Tongue (tissue), 2 donors: ENCODE measurements around the gene NEURL1. TPM values are rescaled to one million over a fixed set of nuclear protein-coding genes. Genes with fewer than 3 reads are reported as not detected.
A peak's percentile ranks its signal among the peaks of the same experiment; 100 is the strongest.
"Not testable (repeated sequence)": the region's sequence is repeated elsewhere in the genome, so short reads cannot be mapped to it uniquely, and the experiment has no call there.

Experiments used
- DNase-seq: peaks from one replicate; pipeline ENCODE4 v3.0.0-alpha.2; 2015
- total RNA-seq: library from RNA; depleted of rRNA; stranded (reverse); fragments of >200 nt; gene quantifications from one replicate; pipeline ENCODE4 v1.2.3, GENCODE V29; 2014

The NEURL1 gene
- total RNA-seq, 1 donor from 2014 or later = 46.2 TPM

DNA sequence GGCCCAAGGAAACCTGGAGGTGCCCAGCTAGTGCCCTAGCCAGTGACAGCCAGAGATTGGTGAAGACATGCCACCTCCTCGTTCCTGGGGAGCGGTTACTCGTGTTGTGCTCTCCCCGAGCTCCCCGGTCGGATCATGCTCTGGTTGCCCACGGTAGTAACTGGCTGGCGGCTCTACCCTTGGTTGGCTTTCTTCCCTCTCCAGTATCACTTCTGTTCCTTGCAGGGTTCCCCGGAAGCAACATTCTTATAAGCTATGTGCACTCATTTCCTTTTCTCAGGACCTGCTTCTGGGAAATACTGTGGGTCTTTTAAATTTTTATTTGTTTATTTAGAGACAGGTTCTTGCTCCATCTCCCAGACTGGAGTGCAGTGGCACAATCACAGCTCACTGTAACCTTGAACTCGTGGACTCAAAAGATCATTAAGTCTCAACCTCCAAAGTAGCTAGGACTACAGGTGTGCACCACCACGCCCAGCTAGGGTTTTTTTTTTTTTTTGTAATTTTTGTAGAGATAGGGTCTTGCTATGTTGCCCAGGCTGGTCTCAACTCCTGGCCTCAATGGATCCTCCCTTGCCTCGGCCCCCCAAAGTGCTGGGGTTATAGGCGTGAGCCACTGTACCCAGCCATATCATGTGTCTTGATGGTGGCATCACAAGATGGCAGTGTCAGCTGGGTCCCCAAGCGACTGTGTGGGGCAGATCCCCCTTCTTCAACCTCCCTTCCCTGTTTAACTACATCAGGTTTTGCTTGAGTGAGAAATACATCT, 27.9 kb upstream of the NEURL1 start:
- DNase-seq = no peak

DNA sequence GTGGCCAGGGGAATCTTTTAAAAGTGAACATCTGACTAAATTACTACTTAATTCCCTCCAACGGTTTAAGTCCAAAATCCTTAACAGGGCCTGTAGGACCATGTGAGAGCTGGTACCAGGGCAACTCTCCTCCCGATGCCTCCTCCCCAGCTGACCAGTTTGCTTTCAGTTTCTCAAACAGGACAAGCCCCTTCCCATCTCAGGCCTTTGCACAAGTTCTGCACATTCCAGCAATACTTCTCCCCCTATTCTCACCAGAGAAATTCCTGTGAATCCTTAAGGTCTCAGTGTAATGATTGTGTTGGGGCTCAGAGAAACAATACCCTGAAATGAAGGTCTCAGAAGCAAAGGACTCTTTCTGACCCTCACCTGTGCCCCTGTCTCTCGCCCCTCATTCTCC, 26.8 kb upstream of the NEURL1 start:
- no peak for DNase-seq

DNA sequence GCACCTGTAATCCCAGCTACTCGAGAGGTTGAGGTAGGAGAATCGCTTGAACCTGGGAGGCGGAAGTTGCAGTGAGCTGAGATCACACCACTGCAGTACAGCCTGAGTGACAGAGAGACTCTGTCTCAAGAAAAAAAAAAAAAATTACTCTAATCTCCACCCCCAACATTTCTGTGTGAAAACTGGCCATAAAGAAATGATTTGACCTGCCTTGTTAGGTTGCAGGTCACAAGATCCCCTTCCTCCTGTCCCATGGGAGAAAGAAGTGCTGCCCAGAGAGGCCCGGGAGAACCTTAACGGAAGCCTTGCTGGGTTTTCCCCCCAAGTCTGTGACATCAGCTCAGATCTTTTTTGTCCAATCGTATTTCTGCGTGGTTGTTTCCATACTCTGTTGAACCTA, 26.1 kb upstream of the NEURL1 start:
- DNase-seq = no peak

DNA sequence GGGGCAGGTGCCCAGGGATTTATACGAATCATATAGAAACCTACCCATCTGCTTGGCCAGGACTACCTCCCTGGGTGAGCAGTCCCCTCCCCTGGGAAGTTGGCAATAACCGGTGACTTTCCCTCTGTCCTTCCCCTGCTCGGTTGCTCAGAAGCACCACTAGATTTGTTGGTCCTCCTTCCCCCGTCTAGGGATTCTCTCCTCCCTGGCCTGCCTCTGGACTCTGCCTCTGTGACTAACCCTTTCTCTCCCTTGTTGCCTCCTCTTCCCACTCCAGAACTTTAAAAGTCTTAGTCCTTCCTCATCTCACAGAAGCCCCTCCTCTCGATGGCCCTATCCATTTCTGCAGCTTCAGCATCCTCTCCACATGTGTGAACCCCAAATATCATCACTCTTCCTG, 24.3 kb upstream of the NEURL1 start:
- no peak for DNase-seq

DNA sequence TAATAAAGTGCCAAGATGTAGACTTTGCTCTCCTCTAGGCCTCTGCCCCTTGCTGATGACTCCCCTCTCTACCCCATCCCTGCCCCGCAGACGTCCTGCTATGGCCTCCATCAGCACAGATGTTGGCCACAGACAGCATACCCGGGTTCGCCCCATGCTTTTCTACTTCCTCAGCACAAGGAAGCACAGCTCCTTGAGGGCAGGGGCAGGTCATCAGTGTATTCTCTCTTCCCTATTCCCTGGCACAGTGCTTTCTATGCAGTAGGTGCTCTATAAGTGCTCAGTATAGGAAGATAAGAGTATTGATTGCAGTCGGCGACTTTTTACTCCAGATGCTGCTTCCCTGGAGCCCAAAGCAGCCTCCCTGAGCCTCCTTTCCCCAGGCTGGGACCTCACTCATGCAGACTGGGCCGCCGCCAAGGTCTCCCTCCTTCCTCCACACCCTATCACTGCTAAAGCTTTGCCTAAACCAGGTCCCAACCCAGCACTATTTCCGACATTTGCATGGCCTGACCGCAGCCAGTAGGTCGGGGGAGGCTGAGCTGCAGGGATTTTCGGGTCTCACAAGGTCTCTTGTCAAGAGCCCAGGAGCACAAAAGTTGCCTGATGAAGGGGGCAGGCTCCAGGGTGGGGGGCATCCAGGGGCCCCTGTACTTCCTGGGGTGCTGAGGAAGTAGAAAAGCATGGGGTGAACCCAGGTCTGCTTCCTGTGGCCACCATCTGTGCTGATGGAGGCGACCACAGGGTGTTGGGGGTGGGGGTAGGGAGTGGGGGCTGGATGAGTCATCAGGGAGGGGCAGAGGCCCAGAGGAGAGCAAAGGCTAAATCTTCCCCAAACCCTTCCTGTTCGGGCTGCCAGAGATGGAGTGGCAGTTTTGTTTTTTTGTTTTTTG, 22.5 kb upstream of the NEURL1 start:
- DNase-seq = no peak

DNA sequence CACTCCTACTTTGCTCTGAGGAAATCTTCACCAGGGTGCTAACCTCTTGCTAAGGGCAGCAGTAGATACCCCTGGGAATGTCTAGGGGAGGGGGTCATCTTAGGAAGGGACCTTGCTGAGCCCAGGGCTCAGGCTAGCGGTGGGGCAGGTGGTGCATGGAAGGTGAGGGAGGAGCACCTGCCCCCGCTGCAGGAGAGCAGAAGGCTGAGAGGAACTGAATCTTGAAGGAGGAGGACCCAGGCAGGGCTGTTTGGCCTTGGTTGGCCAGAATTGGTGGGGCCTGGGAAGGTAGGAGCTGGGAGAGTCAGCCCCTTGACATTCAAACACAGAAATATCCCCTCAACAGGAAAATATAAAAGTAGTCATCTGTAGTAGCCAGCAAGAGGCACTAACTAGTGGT, 21.5 kb upstream of the NEURL1 start:
- no peak for DNase-seq

DNA sequence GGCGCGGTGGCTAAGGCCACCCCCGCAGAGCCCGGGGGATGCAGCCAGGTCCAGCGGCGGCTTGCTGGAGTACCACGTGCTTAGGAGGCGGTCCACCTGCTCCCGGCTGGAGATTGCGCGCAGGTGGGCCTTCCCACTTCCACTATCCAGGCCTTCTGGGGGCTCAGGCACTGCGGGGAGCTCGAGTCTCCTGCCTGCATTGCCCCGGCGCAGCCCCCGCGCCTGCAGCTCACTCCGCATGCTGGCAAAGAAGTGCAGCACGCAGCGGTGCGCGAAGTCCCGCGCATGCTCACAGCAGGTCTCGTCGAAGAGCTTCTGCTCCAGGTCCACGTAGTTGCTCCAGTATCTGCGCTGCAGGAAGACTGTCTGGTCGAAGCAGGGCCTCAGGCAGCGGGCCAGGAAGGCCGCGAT, 20.2 kb upstream of the NEURL1 start:
- DNase-seq = no peak

DNA sequence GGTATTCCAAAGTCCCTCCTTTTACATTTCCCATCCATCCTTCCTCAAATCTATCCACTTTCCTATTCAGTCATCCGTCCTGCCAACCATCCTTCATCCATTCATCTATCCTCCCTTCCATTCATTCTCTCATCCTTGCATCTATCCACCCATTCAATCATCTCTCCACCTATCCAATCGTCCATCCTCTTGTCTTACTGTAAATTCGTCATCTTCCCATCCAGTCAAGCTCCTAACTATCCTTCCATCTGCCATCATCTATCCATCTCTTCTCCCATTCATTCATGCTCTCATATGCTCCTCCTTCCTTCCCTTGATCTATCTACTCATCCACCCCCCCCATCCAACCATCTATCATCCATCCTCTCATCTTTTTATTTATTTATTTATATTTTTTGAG, 19.4 kb upstream of the NEURL1 start:
- no peak for DNase-seq

DNA sequence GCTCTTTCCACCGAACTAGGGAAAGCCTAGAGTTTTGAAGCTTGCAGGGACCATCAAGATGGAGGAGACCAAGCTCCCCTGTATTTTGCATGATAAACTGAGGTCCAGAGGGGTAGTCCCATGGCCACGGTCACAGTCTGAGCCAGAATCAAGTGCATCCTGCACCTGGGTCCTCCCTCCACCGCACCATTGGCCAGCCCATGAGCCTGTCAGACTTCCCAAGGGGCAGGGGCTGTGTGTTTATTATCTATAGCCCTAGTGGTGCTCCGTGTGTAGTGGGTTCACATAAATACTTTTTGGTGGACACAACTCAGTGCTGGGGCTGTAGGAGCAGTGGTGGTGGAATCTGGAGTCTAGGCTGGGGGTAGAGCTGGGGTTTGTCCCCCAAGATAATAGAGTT, 18.1 kb upstream of the NEURL1 start:
- DNase-seq = no peak

DNA sequence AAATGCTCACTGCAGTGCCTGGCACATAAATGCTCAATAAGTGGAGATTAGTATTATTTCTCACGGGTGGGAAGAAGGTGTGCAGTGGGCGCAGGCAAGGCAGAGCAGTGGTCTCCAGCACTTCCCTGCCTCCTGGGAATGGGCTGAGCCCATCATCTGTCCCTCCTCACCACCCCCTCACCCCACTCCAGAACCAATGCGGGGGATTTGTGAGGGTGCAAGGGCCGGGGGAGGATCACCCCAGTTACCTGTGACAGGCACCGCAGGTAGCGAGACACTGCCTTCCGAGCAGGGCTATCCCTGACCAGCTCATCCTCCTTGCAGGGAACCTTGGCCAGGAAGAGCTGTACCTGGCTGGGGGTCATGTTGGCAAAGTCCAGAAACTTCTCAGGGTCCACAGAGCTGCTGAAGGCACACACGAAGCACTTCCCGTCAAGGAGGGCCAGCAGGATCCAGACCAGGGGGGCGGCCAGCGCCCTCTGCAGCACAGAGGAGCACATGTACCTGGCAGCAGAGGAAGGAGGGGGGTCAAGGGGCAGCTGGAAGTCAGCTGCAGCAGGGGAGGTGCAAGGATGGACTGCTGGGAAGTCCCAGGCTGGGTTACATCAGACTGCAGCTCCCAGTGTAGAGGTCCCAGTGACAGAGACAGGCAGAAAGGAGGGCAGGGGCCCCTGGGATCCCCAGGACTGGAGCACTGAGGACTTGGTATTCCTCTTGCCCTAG, 17.3 kb upstream of the NEURL1 start:
- DNase-seq = no peak

DNA sequence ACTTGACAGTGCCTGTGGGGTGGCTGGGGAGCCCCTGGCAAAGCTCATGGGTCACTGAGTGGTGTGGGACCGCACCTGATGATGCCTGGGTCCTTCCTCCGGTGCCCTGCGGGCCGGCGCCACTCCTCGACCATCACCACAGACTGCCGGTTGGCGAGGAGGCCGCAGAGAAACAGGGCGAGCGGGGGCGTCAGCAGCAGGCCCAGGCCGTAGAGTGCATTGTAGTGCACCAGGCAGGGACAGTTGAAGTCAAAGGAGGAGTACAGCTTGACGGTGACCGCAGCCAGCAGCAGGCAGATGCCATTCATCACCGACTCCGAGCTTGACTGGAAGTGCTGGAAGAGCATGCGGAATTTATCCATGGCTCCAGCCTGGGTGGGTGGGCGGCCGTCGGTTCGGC, 14.8 kb upstream of the NEURL1 start:
- DNase-seq = no peak

DNA sequence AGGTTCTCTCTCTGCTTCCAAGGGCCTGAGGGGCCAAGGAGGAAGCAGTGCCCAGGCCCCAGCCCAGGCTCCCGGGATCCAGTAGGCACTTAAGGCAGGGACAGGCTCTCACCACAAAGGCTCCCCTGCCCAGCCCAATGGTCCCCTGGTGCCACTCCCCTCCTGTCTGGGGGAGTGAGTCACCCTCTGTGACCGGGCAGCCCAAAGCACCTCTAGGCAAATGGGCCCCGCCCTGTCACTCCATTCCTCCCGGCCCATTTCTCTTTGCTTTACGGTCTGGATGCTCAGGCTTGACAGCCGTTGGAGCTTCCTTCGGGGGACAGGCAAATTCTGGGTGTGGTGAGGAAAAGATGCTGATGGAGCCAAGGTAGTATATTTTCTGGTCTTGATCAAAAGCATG, 14.4 kb upstream of the NEURL1 start, which contains the start of gene CALHM3:
TSS of gene CALHM3 (minus strand) at position 106 of the 400 bp plus-strand sequence. CDS start 208 bp downstream, outside the sequence.
- no peak for DNase-seq

DNA sequence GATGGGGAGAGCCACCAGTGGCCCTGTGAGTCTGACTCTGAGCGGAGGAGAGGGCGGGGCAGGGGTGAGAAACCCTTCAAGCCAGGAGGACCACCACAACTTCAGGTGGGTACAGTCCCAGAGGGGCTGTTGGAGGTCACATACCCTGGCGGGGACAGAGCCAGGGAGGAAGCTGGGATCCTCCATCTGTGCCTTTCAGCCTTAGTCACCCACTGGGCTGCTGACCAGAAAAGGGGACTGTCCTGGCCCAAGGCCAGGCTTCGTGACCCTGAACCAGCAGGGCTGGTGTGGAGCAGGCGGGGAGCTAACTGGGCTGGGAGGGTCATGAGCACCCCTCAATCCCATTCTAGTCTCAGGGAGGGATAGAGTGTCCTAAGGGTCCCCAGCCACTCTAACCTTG, 13.0 kb upstream of the NEURL1 start:
- DNase-seq = no peak

DNA sequence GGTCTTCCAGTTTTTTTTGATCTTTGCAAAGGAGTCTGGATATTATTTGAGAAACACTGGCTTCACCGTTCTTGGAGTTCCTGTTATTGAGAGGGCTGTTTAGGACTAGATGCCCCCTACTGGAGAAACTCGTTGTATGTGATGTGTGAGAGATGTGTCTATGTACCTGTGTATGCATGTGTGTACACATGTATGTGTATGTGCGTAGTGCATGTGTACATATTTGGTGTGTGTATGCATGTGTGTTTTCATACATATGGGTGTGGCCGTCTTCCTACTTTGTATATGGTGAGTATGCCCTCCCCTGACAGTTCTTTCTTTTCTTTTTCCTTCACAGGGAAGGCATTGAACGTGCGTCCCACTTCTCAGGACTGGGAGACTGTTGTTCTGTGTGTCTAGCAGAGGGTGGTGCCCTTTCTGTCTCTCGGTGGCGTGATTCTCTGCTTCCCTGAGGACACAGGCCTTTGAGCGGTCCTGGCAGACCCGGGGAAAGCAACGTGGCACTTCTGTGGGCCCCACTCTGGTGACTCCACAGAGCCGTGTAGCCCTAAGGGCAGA, 11.5 kb upstream of the NEURL1 start:
- DNase-seq = peak; percentile 67

DNA sequence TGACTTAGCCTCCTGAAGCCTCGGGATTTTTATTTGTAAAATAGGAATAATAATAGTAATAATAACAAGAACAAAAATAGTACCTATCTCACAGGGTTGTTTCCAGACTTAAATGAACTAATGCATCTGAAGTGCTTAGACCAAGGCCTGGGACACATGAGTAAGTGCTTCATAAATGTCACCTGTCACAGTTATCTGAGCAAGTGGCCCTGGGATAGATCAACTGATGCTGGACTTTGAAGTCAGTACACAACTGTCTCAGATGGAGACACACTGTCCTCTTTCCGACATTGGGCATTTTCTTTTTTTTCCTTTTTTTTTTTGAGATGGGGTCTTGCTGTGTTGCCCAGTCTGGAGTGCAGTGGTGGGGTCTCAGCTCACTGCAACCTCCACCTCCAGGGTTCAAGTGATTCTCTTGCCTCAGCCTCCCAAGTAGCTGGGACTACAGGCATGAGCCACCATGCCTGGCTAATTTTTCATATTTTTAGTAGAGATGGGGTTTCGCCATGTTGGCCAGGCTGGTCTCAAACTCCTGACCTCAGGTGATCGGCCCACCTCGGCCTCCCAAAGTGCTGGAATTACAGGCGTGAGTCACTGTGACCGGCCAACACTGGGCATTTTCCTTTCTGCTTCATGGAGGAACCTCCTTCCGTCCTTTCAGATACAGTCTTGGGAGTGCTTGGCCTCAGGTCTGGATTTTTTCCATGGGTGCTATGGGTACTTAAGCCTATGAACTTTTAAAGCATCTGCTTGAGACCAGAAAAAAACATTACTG, 6.7 kb upstream of the NEURL1 start:
- not testable (repeated sequence) for DNase-seq

DNA sequence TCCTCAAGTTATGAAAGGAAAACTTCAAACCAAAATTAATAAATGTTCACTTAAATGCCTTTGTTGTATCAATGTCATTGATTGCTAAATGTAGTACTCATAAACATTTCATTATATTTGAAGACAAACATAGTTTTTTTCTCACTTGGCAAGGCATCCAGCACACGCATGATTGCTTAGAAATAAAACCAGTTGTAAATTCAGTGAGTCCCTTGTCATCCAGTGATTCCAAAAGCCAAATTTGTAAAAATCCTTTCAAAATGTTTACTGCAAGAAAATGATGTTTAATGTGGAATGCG, 6.1 kb upstream of the NEURL1 start:
- DNase-seq = no peak

DNA sequence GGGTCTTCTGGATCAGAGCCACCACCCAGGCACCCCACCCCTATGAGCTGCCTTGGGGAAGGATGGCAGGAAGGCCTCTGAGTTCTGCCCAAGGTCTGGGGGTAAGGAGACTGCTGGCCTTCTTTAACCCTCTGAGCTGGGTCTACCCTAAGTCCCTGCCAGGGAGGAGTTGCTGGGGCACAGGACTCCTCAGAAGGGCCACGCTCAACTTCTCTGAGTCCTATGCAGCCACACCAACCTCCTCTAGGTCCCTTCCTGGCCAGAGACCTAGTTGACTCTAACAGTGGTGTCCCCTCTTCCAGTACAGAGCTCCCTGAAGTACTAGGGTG, 2.6 kb upstream of the NEURL1 start:
- DNase-seq = no peak

DNA sequence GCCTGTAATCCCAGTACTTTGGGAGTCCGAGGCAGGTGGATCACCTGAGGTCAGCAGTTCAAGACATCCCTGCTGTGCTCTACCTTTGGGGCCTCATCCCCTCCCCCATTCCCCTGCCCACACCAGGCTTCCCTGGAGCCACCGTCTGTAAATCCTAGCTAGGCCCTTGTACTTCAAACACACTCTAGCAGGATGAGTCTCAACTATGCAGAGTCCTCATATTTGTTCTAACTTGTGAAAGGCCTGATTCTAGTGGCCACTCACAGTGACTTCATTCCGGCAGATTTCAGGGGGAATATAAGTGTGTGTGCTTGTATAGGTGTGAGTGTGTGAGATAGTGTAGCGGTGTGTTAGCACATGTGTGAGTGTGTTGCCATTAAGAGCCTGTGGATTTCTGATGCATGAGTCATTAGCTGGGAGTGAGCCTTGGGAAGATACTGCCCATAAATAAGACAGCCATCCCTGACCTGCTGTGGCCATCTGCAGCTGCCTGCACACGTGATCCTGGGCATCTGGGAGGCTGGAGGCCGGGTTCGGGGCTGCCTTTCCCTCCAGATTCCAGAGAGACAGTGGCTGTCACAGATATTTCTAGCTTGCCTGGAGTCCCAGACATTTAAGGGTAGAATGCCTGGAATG, 1.7 kb upstream of the NEURL1 start:
- peak; percentile 85 for DNase-seq

DNA sequence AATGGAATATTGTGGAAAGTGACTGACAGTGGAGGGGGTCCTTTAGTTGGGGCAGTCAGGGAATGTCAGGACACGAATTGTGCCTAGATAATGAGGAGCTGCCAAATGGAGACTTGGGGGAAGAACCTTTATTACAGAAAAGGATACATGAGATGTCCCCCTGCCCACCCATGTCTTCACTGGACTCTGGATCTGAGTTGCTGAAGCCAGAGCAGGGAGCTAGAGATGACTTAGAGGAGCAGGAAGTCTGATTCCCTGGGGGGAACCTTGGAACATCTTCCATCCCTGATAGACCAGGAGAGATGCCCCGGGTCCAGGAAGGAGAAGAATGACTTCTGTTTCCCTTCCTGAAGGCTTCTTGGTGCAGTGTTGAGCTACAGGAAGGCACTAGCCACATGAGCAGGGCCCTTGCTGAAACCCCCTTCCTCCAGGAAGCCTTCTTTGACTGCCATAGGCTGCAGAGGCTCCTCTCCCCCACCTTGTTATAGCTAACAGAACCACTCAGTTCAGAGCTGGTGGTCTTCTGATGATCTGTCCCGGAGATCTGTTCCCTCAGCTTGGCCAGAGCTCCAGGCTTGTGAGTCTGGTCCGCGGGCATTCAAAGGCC, 747 bp upstream of the NEURL1 start:
- no peak for DNase-seq

DNA sequence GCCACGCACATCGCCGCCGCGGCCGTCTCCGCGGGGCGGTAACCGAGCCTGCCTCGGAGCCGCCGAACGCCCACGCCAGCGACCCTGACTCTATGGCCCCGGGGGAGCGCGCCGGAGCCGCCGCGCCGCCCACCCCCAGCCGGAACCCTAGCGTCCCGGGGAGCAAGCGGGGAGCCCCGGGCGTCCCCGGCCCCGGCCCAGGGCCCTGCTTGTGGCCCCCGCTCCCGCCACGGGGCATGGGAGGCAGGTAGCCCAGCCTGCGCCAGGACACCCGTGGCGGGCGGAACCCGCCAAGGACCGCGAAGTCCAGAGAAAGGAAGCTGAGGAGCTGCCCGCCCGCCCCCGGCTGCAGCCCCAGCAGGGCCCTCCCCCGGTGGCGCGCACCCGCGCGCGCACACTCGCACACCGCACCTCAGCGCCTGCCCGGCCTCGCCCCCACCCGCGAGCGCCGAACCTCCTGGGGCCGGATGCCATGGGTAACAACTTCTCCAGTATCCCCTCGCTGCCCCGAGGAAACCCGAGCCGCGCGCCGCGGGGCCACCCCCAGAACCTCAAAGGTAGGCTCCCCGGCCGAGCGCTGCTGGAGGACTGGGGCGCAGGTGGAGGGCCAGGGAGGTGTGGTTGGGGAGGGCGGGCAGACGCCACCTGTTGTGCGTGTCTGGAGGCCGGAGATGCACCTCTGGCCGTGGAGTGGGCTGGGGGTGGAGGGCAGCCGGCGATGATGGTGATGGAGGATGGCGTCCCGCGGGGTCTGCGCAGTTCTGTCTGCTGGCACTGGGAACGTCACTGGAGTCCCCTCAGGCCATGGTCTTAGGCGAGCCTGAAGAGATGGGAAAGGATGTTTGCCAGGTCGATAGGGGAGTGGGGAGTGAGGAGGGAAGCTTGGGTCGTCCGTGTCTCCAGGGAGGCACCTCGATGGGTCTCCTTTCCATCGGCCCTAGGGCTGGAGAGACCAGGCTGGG, 692 bp downstream of the NEURL1 start:
- no peak for DNase-seq
